AG04450 (cell line): ENCODE results near the gene SLC2A11. TPM values are rescaled to one million over a fixed set of nuclear protein-coding genes. Genes with fewer than 3 reads are reported as not detected.

Source experiments
- CTCF ChIA-PET: fragments of 300-600, 350-600 bp; formaldehyde crosslinking; extraction: SDS; loops from one replicate; lab custom pipeline; 2022; ENCODE audit warnings: antibody characterized with exemption, inconsistent platforms; lab: Charles Lee
- POLR2A ChIA-PET: fragments of 350-600 bp; formaldehyde crosslinking; extraction: SDS; loops from one replicate; lab custom pipeline; 2021; ENCODE audit warnings: antibody characterized with exemption, inconsistent platforms; lab: Yijun Ruan, JAX
- DNase-seq: peaks from one replicate; pipeline ENCODE4 v3.0.0-alpha.2; 2011; ENCODE audit warnings: low read depth, low spot score
- H3K27ac ChIP-seq: one replicate; pipeline ENCODE4 v1.5.1; 2012; ENCODE audit warnings: low read depth, low read length, control low read depth
- H3K27me3 ChIP-seq: one replicate; pipeline ENCODE4 v1.6.0; 2012; ENCODE audit warnings: low read length; ENCODE audit not compliant: control insufficient read depth, insufficient read depth
- H3K4me3 ChIP-seq: 2 replicates; pipeline ENCODE4 v1.5.1; 2011; ENCODE audit warnings: mild to moderate bottlenecking, low read depth, low read length, control low read depth
- H3K9me3 ChIP-seq: 2 replicates; pipeline ENCODE4 v1.5.1; 2012; ENCODE audit warnings: low read length; ENCODE audit not compliant: control insufficient read depth, insufficient read depth
- polyA plus RNA-seq: library from polyadenylated mRNA; depleted of rRNA; stranded (reverse); fragments of >200 nt; gene quantifications from 2 replicates; pipeline ENCODE4 v1.2.3, GENCODE V29; 2011; rRNA removed
- small RNA-seq: library from RNA; depleted of rRNA; stranded (forward); fragments of <200 nt; gene quantifications from one replicate; pipeline ENCODE3, GENCODE V24; 2012; ENCODE audit warnings: low read depth; ENCODE audit not compliant: insufficient read length
- TF ChIP-seq, protein P1 (sequence below): IDR thresholded peaks from 2 replicates; pipeline ENCODE4 v1.5.1; 2011; ENCODE audit warnings: low read depth, low read length, control low read depth, inconsistent platforms

SLC2A11 gene
- polyA plus RNA-seq, 1 experiment: 7.5 TPM

GRCh38 chr22:23925020-23925606, 67.4 kb downstream of the SLC2A11 start:
- ChIA-PET POLR2A (no interaction called here), CTCF (interaction anchor here (0.6 kb wide), 1 partner anchor 37 kb away, joined by 3 read pairs; no protein-coding TSS in a partner anchor)
- TF ChIP-seq, protein P1, sequence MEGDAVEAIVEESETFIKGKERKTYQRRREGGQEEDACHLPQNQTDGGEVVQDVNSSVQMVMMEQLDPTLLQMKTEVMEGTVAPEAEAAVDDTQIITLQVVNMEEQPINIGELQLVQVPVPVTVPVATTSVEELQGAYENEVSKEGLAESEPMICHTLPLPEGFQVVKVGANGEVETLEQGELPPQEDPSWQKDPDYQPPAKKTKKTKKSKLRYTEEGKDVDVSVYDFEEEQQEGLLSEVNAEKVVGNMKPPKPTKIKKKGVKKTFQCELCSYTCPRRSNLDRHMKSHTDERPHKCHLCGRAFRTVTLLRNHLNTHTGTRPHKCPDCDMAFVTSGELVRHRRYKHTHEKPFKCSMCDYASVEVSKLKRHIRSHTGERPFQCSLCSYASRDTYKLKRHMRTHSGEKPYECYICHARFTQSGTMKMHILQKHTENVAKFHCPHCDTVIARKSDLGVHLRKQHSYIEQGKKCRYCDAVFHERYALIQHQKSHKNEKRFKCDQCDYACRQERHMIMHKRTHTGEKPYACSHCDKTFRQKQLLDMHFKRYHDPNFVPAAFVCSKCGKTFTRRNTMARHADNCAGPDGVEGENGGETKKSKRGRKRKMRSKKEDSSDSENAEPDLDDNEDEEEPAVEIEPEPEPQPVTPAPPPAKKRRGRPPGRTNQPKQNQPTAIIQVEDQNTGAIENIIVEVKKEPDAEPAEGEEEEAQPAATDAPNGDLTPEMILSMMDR: no peak

DNA sequence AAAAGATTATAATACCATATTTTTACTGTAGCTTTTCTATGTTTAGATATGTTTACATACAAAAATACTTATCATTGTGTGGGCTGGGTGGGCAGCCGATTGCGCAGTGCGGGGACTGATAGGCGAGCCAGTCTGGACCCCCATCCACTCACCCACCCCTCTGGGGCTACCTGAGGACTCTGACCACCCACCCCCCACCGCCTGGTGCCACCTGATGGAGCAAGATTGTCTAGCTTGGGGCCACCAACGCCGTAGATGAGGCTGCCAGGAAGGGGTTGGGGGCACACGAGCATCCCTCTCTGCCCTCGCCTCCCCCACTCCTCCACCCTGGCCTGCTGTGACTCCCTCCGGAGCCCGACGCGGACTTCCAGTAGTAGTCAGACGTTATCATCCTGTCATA, 68.9 kb downstream of the SLC2A11 start:
- TF ChIP-seq, protein P1: no peak
- H3K27me3 ChIP-seq: no peaks in the 10 kb centered on the region
- CTCF ChIA-PET: interaction anchor here (0.7 kb wide), 1 partner anchor 69 kb away, joined by 3 read pairs; no protein-coding TSS in a partner anchor
- H3K9me3 ChIP-seq: peaks cover 26% of the 10 kb centered on the region
- H3K4me3 ChIP-seq: no peak overlapping the region
- H3K27ac ChIP-seq: no peak overlapping the region
- POLR2A ChIA-PET: no interaction called here
- no peak for DNase-seq

More at GRCh38 chr22:23925020-23925606, 67.4 kb downstream of the SLC2A11 start:
- H3K27ac ChIP-seq: no peak overlapping the region
- peaks cover 20% of the 10 kb centered on the region for H3K9me3 ChIP-seq
- H3K27me3 ChIP-seq: no peaks in the 10 kb centered on the region
- no peak overlapping the region for H3K4me3 ChIP-seq
- DNase-seq: no peak

Small RNAs within 50 kb of the gene (small RNA-seq; reads per million reads assigned to genes)
- gene RN7SL268P: not detected

Other genes starting within 250 kb of the SLC2A11 start
- 0.09 and 0.17 TPM in 2 replicates for gene DRICH1, start 225.6 kb upstream of the SLC2A11 start, polyA plus RNA-seq
- gene RGL4, start 166.9 kb upstream of the SLC2A11 start, polyA plus RNA-seq: not detected in 2 replicates
- 1.6 and 2.8 TPM in 2 replicates for gene ZNF70, start 106.8 kb upstream of the SLC2A11 start, polyA plus RNA-seq
- not detected in 2 replicates for gene VPREB3, start 103.5 kb upstream of the SLC2A11 start, polyA plus RNA-seq
- 2.1 and 2.9 TPM in 2 replicates for gene C22orf15, start 94.9 kb upstream of the SLC2A11 start, polyA plus RNA-seq
- gene CHCHD10, start 89.9 kb upstream of the SLC2A11 start, polyA plus RNA-seq: 10.1 and 16.9 TPM in 2 replicates
- 5.7 and 9.0 TPM in 2 replicates for gene MMP11, start 85.0 kb upstream of the SLC2A11 start, polyA plus RNA-seq
- gene SMARCB1, start 70.9 kb upstream of the SLC2A11 start, polyA plus RNA-seq: 155 and 180 TPM in 2 replicates
- gene DERL3, start 18.9 kb upstream of the SLC2A11 start, polyA plus RNA-seq: 0.19 and 0.27 TPM in 2 replicates
- 154 and 186 TPM in 2 replicates for gene MIF, start 36.5 kb downstream of the SLC2A11 start, polyA plus RNA-seq
- gene GSTT2B, start 103.3 kb downstream of the SLC2A11 start, polyA plus RNA-seq: 33.1 and 39.7 TPM in 2 replicates
- 0.78 and 1.1 TPM in 2 replicates for gene DDTL, start 109.0 kb downstream of the SLC2A11 start, polyA plus RNA-seq
- 91.4 and 99.4 TPM in 2 replicates for gene DDT, start 116.6 kb downstream of the SLC2A11 start, polyA plus RNA-seq
- 1.1 and 1.3 TPM in 2 replicates for gene GSTT2, start 122.3 kb downstream of the SLC2A11 start, polyA plus RNA-seq
- not detected in 2 replicates for gene GSTT4, start 147.6 kb downstream of the SLC2A11 start, polyA plus RNA-seq
- gene CABIN1, start 153.4 kb downstream of the SLC2A11 start, polyA plus RNA-seq: 6.3 and 14.5 TPM in 2 replicates